Activated CD8-positive, alpha-beta memory T cell treated with anti-CD3 and anti-CD28 coated beads, Interleukin-2, amount 10 ng/mL, durations not matched to agents 7 days and 5 days (primary cell): ENCODE measurements around the gene MRPS35. TPM values are rescaled to one million over a fixed set of nuclear protein-coding genes. Genes with fewer than 3 reads are reported as not detected.

ENCODE experiments used
- ATAC-seq: fragments of 150-1000 bp; cut with Tn5 transposase; one replicate; pipeline ENCODE4 v1.10.0; 2021; ENCODE audit warnings: moderate library complexity
- CTCF ChIA-PET: fragments of 350-600 bp; sonication (Branson Sonifier 250); formaldehyde crosslinking; loops from one replicate; lab custom pipeline; 2021; ENCODE audit warnings: antibody characterized with exemption; lab: Charles Lee
- DNase-seq: peaks from one replicate; pipeline ENCODE4 v3.0.0-alpha.2; 2020
- H3K27ac Mint-ChIP-seq: one replicate; pipeline ENCODE4 v1.8.0; 2021; ENCODE audit warnings: mild to moderate bottlenecking, mixed read lengths
- H3K27me3 Mint-ChIP-seq: one replicate; pipeline ENCODE4 v1.8.0; 2021; ENCODE audit warnings: mixed read lengths
- H3K36me3 Mint-ChIP-seq: one replicate; pipeline ENCODE4 v1.8.0; 2021; ENCODE audit warnings: mild to moderate bottlenecking, mixed read lengths
- H3K4me1 Mint-ChIP-seq: one replicate; pipeline ENCODE4 v1.8.0; 2021; ENCODE audit warnings: mixed read lengths
- H3K4me3 Mint-ChIP-seq: one replicate; pipeline ENCODE4 v1.8.0; 2021; ENCODE audit warnings: mild to moderate bottlenecking, moderate library complexity, mixed read lengths
- H3K9me3 Mint-ChIP-seq: one replicate; pipeline ENCODE4 v1.8.0; 2022; ENCODE audit warnings: low read depth, mixed read lengths
- total RNA-seq, 2 experiments: library from RNA; stranded (reverse); gene quantifications; one replicate each; pipeline ENCODE4 v1.2.3, GENCODE V29; 2021

MRPS35 gene
- total RNA-seq, 2 experiments from 2014 or later: 28.8 to 39.9 TPM

- ATAC-seq: peak; percentile 53
- Mint-ChIP-seq H3K9me3 (no peaks in the 10 kb centered on the region), H3K27ac (no peak overlapping the region), H3K27me3 (no peaks in the 10 kb centered on the region), H3K4me1 (peaks cover 32% of the 10 kb centered on the region), H3K4me3 (no peak overlapping the region), H3K36me3 (peaks cover 23% of the 10 kb centered on the region)
- CTCF ChIA-PET: interaction anchor here (1.0 to 2.9 kb wide), 2 partner anchors 12 kb away, joined by 3 to 7 read pairs; no protein-coding TSS in a partner anchor
- DNase-seq: no peak
Measured at GRCh38 chr12:27785882-27786570, 75.4 kb downstream of the MRPS35 start.

- Mint-ChIP-seq H3K27ac (no peak overlapping the region), H3K4me3 (no peak overlapping the region), H3K4me1 (peaks cover 18% of the 10 kb centered on the region), H3K9me3 (no peaks in the 10 kb centered on the region), H3K36me3 (peaks cover 19% of the 10 kb centered on the region), H3K27me3 (no peaks in the 10 kb centered on the region)
- CTCF ChIA-PET: interaction anchor here (1.1 to 2.9 kb wide), 2 partner anchors 11 to 34 kb away, joined by 3 to 7 read pairs; no protein-coding TSS in a partner anchor
- no peak for ATAC-seq
- DNase-seq: no peak
Measured at GRCh38 chr12:27787559-27787958, 76.9 kb downstream of the MRPS35 start.

- H3K27me3 Mint-ChIP-seq: no peaks in the 10 kb centered on the region
- peaks cover 19% of the 10 kb centered on the region for H3K36me3 Mint-ChIP-seq
- H3K9me3 Mint-ChIP-seq: no peaks in the 10 kb centered on the region
- CTCF ChIA-PET: no interaction called here
- peaks cover 14% of the 10 kb centered on the region for H3K4me1 Mint-ChIP-seq
- DNase-seq (no peak), ATAC-seq (no peak)
- H3K27ac Mint-ChIP-seq: no peak overlapping the region
- no peak overlapping the region for H3K4me3 Mint-ChIP-seq
Measured at GRCh38 chr12:27790179-27790578, 79.5 kb downstream of the MRPS35 start.

DNA sequence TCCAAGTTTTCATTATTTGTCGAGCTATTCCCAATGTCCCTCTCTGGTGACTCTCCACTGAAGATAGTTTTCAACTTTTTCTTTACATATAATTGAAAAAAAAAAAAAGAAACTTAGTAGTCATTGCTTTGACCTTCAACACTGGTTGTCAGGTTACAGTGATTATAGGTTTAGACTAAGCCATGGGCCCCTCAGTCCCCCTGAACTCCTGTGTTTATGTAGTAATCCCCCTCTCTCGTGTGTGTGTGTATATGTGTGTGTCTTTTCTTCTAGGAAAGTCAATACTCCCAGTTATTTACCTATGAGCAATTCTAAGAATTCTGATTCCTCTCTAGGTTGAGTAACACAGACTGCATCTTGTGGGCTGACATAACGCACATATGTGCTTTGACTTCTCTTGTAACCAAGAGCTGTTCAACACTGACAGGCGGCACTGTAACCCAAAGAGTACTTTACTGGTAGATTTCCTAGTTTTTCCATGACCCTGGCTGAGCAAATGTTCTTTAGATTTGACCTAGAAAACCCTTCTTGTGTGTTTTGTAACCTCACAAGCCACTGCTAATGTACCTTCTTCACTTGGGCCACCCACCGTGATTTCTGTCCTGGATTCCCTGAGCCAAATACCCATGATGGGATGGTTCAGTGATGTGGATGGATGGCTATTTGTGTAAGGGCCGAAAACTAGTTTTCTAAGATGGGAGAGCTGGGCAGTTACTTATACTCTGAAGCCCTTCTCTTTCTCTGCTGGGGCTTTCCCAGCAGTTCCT is 84.4 kb downstream of the MRPS35 start:
- no peaks in the 10 kb centered on the region for H3K9me3 Mint-ChIP-seq
- no peak overlapping the region for H3K4me3 Mint-ChIP-seq
- H3K27me3 Mint-ChIP-seq: no peaks in the 10 kb centered on the region
- ATAC-seq (no peak), DNase-seq (no peak)
- peaks cover 37% of the 10 kb centered on the region for H3K36me3 Mint-ChIP-seq
- CTCF ChIA-PET: interaction anchor here (0.9 to 1.1 kb wide), 2 partner anchors 17 to 19 kb away, joined by 3 read pairs; no protein-coding TSS in a partner anchor
- peaks cover 4% of the 10 kb centered on the region for H3K4me1 Mint-ChIP-seq
- H3K27ac Mint-ChIP-seq: no peak overlapping the region

DNA sequence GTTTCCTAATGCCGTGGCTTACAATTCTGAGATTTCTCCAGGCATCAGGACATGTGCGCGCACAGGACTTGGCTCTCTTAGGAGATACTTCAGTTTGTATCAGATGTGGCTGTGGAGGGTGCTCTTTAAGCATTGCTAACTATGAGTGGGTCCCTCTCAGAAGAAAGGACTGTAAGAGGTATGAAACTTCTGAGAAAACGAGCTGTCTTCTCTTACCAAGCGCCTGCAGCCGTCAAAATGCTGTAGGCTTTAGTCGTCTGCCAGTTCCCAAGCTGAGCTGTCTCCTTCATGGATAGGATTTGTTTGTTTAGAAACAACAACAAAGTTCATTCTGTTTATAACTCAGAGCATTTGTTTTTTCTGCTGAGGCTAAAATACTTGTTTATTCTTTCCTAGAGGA is 85.5 kb downstream of the MRPS35 start:
- DNase-seq (no peak), ATAC-seq (no peak)
- H3K36me3 Mint-ChIP-seq: peaks cover 36% of the 10 kb centered on the region
- peaks cover 6% of the 10 kb centered on the region for H3K4me1 Mint-ChIP-seq
- H3K27ac Mint-ChIP-seq: no peak overlapping the region
- H3K4me3 Mint-ChIP-seq: no peak overlapping the region
- H3K27me3 Mint-ChIP-seq: no peaks in the 10 kb centered on the region
- CTCF ChIA-PET: interaction anchor here (0.9 to 1.1 kb wide), 2 partner anchors 16 to 20 kb away, joined by 3 read pairs; no protein-coding TSS in a partner anchor
- H3K9me3 Mint-ChIP-seq: no peaks in the 10 kb centered on the region

DNA sequence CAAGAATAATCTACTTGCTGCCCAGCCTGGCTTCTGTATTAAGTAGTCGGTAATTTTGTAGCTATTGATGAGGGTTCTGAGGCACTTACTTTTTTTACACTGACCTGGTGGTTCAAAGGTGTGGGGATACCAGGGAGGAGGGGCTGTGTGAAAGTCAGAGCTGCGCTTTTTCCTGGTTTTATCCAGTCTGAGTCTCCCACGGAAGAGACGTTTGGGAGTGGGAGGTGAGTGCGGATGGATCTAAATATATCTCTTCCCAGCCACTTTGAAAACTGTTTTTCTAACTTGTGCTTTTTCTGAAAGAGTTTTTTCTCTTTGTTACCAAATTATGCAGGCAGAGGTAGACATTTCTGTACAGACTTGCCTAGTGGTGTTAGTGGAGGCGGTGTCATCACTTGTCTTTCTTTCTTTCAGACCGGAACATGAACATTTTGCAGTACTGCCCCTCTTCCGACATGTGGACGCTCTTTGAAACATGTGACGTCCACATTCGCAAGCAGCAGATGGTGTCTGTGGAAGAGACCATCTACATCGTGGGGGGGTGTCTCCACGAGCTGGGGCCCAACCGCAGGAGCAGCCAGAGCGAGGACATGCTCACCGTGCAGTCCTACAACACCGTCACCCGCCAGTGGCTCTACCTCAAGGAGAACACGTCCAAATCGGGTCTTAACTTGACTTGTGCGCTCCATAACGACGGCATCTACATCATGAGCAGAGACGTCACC is 86.8 kb downstream of the MRPS35 start:
- H3K27me3 Mint-ChIP-seq: no peaks in the 10 kb centered on the region
- CTCF ChIA-PET: interaction anchor here (0.9 to 2.3 kb wide), 2 partner anchors 10 to 25 kb away, joined by 5 to 7 read pairs; no protein-coding TSS in a partner anchor
- no peak overlapping the region for H3K4me3 Mint-ChIP-seq
- no peaks in the 10 kb centered on the region for H3K9me3 Mint-ChIP-seq
- H3K4me1 Mint-ChIP-seq: peaks cover 10% of the 10 kb centered on the region
- H3K27ac Mint-ChIP-seq: no peak overlapping the region
- H3K36me3 Mint-ChIP-seq: peaks cover 27% of the 10 kb centered on the region
- DNase-seq: no peak
- ATAC-seq: no peak

DNA sequence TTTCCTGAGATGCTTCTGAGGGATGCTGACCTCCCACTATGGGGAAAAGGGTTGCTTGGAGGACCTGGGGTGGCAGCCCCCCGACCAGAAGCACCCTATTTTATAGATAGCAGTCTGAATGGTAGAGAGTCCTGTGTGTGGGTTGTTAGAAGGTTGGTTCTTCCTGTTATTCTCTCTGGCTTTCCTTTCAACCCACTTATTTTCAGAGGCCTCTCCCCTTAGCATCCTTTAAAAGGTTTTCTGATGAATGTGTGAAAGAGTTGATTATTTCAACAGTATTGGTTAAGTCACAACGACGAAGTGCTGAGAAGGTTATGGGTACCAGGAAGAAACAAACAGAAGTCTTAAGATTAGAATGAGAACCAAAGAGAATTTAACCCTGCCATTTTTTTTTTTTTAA is 90.2 kb downstream of the MRPS35 start:
- no peak for ATAC-seq

GRCh38 chr12:27801630-27802029 is 91.0 kb downstream of the MRPS35 start:
- H3K36me3 Mint-ChIP-seq: peaks cover 19% of the 10 kb centered on the region
- no peak overlapping the region for H3K4me3 Mint-ChIP-seq
- no peak for ATAC-seq
- H3K27ac Mint-ChIP-seq: no peak overlapping the region
- CTCF ChIA-PET: no interaction called here
- H3K9me3 Mint-ChIP-seq: no peaks in the 10 kb centered on the region
- H3K27me3 Mint-ChIP-seq: peaks cover 15% of the 10 kb centered on the region
- no peak for DNase-seq
- H3K4me1 Mint-ChIP-seq: peaks cover 12% of the 10 kb centered on the region

More for the DNA sequence above, 90.2 kb downstream of the MRPS35 start:
- CTCF ChIA-PET: no interaction called here
- no peak for DNase-seq
- H3K36me3 Mint-ChIP-seq: peaks cover 19% of the 10 kb centered on the region
- peaks cover 6% of the 10 kb centered on the region for H3K4me1 Mint-ChIP-seq
- no peak overlapping the region for H3K4me3 Mint-ChIP-seq
- no peak overlapping the region for H3K27ac Mint-ChIP-seq
- no peaks in the 10 kb centered on the region for H3K9me3 Mint-ChIP-seq
- peaks cover 10% of the 10 kb centered on the region for H3K27me3 Mint-ChIP-seq

GRCh38 chr12:27802511-27802910 is 91.9 kb downstream of the MRPS35 start:
- H3K4me1 Mint-ChIP-seq: peaks cover 19% of the 10 kb centered on the region
- no peak overlapping the region for H3K27ac Mint-ChIP-seq
- peaks cover 19% of the 10 kb centered on the region for H3K27me3 Mint-ChIP-seq
- DNase-seq: no peak
- H3K9me3 Mint-ChIP-seq: no peaks in the 10 kb centered on the region
- no peak overlapping the region for H3K4me3 Mint-ChIP-seq
- no peak for ATAC-seq
- CTCF ChIA-PET: no interaction called here
- peaks cover 13% of the 10 kb centered on the region for H3K36me3 Mint-ChIP-seq

GRCh38 chr12:27802936-27803335 is 92.3 kb downstream of the MRPS35 start:
- DNase-seq (no peak), ATAC-seq (no peak)
- CTCF ChIA-PET: no interaction called here
- Mint-ChIP-seq H3K4me3 (no peak overlapping the region), H3K36me3 (peaks cover 9% of the 10 kb centered on the region), H3K27ac (no peak overlapping the region), H3K27me3 (peaks cover 23% of the 10 kb centered on the region), H3K9me3 (no peaks in the 10 kb centered on the region), H3K4me1 (peaks cover 22% of the 10 kb centered on the region)

- no peak overlapping the region for H3K4me3 Mint-ChIP-seq
- no peaks in the 10 kb centered on the region for H3K9me3 Mint-ChIP-seq
- no peak overlapping the region for H3K27ac Mint-ChIP-seq
- H3K4me1 Mint-ChIP-seq: peaks cover 22% of the 10 kb centered on the region
- no peak for DNase-seq
- peaks cover 37% of the 10 kb centered on the region for H3K27me3 Mint-ChIP-seq
- CTCF ChIA-PET: interaction anchor here (2.5 kb wide), 1 partner anchor 16 kb away, joined by 16 read pairs; no protein-coding TSS in a partner anchor
- no peak for ATAC-seq
- H3K36me3 Mint-ChIP-seq: no peaks in the 10 kb centered on the region
Measured at GRCh38 chr12:27805238-27805637, 94.6 kb downstream of the MRPS35 start.
